ENCODE measurements around the gene PMF1.
"Not testable (repeated sequence)": the region's sequence is repeated elsewhere in the genome, so short reads cannot be mapped to it uniquely, and the experiment has no call there.

DNA sequence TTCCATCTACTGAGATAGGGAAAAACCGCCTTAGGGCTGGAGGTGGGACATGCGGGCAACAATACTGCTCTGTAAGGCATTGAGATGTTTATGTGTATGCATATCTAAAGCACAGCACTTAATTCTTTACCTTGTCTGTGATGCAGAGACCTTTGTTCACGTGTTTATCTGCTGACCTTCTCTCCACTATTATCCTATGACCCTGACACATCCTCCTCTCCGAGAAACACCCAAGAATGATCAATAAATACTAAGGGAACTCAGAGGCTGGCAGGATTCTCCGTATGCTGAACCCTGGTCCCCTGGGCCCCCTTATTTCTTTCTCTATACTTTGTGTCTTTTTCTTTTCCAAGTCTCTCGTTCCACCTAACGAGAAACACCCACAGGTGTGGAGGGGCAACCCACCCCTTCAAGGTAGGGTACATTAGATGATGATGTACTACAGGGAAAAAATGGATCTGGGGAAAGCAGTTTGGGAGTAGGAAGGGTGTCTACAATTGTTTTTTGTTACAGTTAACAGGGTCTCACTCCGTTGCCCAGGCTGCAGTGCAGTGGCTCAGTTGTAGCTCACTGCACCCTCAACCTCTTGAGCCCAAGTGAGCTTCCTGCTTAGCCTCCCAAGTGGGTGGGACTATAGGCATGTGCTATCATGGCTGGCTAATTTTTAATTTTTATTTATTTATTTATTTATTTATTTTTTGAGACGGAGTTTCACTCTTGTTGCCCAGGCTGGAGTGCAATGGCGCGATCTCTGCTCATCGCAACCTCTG lies 30.6 kb upstream of the PMF1 start:
- not testable (repeated sequence) for TF ChIP-seq YY1 (IDR thresholded peaks at IDR 0.05); TAF1 (conservative IDR thresholded peaks at IDR 0.05); RAD21 (IDR thresholded peaks at IDR 0.05); HNF4G (IDR thresholded peaks at IDR 0.05); HNF4A (conservative IDR thresholded peaks at IDR 0.05); SP1 (IDR thresholded peaks at IDR 0.05); JUND (IDR thresholded peaks at IDR 0.05); EGR1 (IDR thresholded peaks at IDR 0.05; ENCODE audit: low read depth in 2 of 2); GABPA (IDR thresholded peaks at IDR 0.05 in 1 of 2, conservative IDR thresholded peaks at IDR 0.05 in 1 of 2)
- TF ChIP-seq, protein P1, sequence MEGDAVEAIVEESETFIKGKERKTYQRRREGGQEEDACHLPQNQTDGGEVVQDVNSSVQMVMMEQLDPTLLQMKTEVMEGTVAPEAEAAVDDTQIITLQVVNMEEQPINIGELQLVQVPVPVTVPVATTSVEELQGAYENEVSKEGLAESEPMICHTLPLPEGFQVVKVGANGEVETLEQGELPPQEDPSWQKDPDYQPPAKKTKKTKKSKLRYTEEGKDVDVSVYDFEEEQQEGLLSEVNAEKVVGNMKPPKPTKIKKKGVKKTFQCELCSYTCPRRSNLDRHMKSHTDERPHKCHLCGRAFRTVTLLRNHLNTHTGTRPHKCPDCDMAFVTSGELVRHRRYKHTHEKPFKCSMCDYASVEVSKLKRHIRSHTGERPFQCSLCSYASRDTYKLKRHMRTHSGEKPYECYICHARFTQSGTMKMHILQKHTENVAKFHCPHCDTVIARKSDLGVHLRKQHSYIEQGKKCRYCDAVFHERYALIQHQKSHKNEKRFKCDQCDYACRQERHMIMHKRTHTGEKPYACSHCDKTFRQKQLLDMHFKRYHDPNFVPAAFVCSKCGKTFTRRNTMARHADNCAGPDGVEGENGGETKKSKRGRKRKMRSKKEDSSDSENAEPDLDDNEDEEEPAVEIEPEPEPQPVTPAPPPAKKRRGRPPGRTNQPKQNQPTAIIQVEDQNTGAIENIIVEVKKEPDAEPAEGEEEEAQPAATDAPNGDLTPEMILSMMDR (IDR thresholded peaks at IDR 0.05; ENCODE audit: low read depth, low read length, missing input control) = not testable (repeated sequence)
- TF ChIP-seq, protein P2, sequence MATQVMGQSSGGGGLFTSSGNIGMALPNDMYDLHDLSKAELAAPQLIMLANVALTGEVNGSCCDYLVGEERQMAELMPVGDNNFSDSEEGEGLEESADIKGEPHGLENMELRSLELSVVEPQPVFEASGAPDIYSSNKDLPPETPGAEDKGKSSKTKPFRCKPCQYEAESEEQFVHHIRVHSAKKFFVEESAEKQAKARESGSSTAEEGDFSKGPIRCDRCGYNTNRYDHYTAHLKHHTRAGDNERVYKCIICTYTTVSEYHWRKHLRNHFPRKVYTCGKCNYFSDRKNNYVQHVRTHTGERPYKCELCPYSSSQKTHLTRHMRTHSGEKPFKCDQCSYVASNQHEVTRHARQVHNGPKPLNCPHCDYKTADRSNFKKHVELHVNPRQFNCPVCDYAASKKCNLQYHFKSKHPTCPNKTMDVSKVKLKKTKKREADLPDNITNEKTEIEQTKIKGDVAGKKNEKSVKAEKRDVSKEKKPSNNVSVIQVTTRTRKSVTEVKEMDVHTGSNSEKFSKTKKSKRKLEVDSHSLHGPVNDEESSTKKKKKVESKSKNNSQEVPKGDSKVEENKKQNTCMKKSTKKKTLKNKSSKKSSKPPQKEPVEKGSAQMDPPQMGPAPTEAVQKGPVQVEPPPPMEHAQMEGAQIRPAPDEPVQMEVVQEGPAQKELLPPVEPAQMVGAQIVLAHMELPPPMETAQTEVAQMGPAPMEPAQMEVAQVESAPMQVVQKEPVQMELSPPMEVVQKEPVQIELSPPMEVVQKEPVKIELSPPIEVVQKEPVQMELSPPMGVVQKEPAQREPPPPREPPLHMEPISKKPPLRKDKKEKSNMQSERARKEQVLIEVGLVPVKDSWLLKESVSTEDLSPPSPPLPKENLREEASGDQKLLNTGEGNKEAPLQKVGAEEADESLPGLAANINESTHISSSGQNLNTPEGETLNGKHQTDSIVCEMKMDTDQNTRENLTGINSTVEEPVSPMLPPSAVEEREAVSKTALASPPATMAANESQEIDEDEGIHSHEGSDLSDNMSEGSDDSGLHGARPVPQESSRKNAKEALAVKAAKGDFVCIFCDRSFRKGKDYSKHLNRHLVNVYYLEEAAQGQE (IDR thresholded peaks at IDR 0.05) = not testable (repeated sequence)
- TF ChIP-seq, protein P3, sequence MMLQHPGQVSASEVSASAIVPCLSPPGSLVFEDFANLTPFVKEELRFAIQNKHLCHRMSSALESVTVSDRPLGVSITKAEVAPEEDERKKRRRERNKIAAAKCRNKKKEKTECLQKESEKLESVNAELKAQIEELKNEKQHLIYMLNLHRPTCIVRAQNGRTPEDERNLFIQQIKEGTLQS (IDR thresholded peaks at IDR 0.05) = not testable (repeated sequence)
- TF ChIP-seq, protein P4, sequence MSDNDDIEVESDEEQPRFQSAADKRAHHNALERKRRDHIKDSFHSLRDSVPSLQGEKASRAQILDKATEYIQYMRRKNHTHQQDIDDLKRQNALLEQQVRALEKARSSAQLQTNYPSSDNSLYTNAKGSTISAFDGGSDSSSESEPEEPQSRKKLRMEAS (IDR thresholded peaks at IDR 0.05) = not testable (repeated sequence)
- TF ChIP-seq, protein P5, sequence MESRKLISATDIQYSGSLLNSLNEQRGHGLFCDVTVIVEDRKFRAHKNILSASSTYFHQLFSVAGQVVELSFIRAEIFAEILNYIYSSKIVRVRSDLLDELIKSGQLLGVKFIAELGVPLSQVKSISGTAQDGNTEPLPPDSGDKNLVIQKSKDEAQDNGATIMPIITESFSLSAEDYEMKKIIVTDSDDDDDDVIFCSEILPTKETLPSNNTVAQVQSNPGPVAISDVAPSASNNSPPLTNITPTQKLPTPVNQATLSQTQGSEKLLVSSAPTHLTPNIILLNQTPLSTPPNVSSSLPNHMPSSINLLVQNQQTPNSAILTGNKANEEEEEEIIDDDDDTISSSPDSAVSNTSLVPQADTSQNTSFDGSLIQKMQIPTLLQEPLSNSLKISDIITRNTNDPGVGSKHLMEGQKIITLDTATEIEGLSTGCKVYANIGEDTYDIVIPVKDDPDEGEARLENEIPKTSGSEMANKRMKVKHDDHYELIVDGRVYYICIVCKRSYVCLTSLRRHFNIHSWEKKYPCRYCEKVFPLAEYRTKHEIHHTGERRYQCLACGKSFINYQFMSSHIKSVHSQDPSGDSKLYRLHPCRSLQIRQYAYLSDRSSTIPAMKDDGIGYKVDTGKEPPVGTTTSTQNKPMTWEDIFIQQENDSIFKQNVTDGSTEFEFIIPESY (IDR thresholded peaks at IDR 0.05) = not testable (repeated sequence)

Data from liver (tissue), 3 donors.